SH-SY5Y (cell line): ENCODE measurements around the gene FYN.

ENCODE experiments used
- GATA2 ChIP-seq: IDR thresholded peaks from 2 replicates; pipeline ENCODE4 v1.6.1; 2011; ENCODE audit warnings: mild to moderate bottlenecking, low read depth, low read length
- GATA3 ChIP-seq: IDR thresholded peaks from 2 replicates; pipeline ENCODE4 v1.6.1; 2011; ENCODE audit warnings: low read depth, mild to moderate bottlenecking, low read length, moderate library complexity

- no peak for TF ChIP-seq GATA2
- no peak for TF ChIP-seq GATA3
Observed at GRCh38 chr6:111741177-111741952, 131.9 kb downstream of the FYN start.
